ENCODE measurements around the gene TAOK3.
"Not testable (repeated sequence)": the region's sequence is repeated elsewhere in the genome, so short reads cannot be mapped to it uniquely, and the experiment has no call there.

The TAOK3 gene

GRCh38 chr12:118189741-118190191, 182.9 kb downstream of the TAOK3 start:
- no peak for DNase-seq

DNA sequence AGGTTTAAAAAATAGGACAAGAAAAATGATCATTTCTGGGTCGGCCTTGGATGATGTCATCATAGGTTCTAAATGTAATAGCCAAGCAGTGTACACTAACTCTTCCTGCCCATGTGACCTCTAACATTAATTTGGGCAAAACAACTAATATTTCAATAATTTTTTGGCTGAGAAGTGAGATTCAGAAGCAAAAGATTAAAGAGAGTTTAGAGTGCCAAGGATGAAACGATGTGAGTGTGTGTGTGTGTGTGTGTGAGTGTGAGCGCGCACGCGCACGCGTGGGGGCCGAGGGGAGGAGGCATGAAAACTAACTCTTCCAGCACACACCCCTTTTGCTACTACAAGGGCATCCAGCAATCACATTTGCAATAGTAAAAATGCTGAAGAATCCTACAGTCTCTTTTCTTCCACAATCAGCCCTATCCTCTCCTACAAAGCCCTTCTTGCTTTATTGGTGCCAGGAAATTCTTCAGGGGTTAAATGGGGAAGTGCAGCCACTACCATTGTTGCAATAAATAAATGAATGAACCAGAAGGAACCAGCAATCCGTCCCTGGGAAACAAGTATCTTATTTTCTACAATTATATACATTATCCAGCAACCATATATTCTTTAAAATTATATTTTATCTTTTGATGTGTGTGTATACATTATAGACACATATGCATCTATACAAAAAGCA, 183.9 kb downstream of the TAOK3 start:
- no peak for DNase-seq

GRCh38 chr12:118187751-118188435, 184.8 kb downstream of the TAOK3 start:
- no peak for DNase-seq

GRCh38 chr12:118185602-118186397, 186.9 kb downstream of the TAOK3 start:
- no peak for DNase-seq

- no peak for DNase-seq
These were observed 189.0 kb downstream of the TAOK3 start for GRCh38 chr12:118183711-118184110.

DNA sequence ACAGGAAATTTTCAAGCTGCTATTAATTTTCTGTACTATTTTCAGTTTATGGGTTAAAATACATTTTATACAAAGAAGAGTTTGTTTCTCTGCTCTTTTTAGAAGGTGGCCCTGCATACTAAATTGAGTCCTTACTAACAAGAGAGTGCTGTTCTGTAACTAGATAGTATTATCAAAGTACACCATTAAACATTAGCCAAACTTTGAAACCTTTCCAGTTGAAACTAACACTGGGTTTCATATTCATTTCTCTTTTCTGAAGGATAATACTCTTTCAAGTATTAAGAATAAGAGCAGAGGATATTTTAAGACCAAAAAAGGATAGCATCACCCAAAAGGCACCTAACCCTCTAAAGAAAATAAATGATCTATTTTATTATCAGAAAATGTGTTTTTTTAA, 189.6 kb downstream of the TAOK3 start:
- DNase-seq = no peak

DNA sequence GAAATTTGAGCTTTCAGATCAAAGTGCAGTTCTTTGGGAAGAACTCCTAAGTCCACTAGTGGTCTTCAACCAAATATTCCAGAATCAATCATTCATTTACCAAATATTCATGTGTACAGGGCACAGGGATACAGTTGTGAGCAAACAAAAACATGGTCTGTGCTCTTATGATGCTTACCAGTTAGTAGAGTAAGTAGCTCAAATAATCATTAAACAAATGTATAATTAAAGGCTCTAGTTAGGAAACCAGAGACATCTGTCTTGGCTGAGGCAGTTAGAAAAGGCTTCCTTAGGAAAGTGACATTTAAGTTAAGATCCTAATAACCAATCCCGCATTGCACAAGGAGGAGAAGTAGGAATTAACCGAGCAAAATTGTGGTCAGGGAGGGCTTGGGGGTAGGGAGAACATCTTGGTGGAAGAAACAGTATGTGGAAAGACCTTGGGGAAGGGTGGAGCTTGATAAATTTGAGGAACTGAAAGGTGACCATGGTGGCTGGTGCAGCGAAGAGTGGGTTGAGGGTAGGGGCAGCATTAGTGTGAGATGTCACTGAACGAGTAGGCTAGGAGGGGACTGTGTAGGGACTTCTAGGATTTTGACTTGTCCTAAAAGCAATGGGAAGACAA, 196.8 kb downstream of the TAOK3 start:
- no peak for DNase-seq

GRCh38 chr12:118166946-118167345, 205.8 kb downstream of the TAOK3 start:
- no peak for DNase-seq

DNA sequence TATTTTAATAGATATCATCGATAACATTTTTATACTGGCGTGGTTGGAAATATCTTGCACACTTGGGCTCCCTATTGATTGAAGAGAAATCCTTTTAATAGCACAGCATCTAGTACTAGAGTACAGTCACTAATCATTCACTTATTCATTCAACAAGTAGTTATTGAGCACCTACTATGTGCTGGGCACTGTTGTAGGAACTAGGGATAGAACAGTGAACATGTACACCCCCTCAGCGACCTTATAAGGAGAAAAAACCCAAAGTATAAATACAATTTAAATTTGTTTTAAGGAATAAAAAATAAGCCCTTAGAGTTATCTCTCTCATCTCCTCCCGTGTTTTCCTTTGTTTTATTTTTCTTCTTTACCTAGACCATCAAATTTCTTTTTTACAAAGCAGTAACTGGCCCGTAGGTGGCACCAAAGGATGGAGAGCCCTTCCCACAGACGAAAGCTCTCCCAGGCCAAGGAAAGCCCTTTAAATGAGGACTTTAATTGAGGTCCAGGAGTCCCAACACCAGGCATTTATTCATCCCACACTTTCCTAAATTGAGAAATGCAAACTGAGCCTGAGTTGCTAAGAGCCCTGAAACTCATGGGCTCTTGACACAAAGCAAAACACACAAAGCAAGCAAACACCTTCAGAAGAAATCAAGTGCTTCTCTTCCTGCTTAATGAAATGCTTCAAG, 207.8 kb downstream of the TAOK3 start:
- DNase-seq = no peak

GRCh38 chr12:118160536-118160935, 212.2 kb downstream of the TAOK3 start:
- DNase-seq = no peak

- no peak for DNase-seq
These were observed 221.0 kb downstream of the TAOK3 start for GRCh38 chr12:118151755-118152154.

DNA sequence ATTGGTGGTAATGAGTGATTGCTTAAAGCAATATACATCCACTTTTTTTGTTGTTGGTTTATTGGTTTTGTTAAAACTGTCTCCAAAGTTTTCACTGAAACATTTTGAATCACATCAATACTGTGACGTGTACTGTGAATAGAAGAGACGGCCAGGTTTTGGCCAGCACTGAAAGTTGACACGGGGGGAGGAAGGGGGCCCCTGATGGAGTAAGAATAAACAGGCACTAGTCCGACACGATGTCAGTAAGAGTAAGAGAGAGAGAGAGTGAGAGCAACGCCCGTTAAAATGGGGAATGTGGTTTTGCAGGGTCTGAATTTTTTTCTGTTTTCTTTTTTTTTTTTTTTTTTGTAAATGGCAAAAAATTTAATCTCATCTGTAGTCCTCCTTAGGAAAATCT, 222.1 kb downstream of the TAOK3 start:
- DNase-seq = no peak

DNA sequence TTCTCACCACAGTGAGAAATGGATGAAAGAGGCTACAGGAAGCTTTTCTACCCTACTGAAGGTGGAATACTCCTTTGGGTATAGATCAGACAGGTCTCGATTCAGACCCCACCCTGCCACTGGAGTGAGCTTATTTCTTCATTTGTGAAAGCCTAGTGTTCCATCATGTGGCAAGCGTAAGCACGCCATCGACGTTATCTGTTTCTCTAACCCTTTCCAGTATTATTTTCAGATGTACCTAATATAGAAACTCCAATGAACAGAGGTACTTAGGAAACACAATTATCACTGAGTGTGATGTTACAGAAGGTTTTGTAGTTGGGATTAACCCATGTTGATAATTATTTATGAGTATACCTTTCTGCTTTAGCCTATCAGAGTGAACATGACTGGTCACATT, 224.4 kb downstream of the TAOK3 start:
- DNase-seq = no peak

DNA sequence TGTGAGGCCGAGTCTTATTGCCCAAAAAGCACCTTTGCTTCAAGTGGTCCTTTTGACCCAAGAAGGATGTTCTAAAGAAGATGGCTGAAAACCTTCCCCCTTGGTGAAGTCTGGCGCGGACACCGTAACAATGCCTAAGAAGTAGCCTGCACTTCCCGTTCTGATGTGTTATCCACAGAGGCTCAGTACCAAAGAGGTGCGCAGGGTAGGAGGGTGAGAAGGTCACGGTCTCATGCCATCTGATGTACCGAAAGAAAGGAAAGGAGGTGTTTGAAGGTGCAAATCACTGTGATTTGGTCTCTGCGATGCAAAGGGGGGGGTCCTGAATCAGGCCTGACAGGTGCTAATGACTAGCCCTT, 226.9 kb downstream of the TAOK3 start:
- no peak for DNase-seq

DNA sequence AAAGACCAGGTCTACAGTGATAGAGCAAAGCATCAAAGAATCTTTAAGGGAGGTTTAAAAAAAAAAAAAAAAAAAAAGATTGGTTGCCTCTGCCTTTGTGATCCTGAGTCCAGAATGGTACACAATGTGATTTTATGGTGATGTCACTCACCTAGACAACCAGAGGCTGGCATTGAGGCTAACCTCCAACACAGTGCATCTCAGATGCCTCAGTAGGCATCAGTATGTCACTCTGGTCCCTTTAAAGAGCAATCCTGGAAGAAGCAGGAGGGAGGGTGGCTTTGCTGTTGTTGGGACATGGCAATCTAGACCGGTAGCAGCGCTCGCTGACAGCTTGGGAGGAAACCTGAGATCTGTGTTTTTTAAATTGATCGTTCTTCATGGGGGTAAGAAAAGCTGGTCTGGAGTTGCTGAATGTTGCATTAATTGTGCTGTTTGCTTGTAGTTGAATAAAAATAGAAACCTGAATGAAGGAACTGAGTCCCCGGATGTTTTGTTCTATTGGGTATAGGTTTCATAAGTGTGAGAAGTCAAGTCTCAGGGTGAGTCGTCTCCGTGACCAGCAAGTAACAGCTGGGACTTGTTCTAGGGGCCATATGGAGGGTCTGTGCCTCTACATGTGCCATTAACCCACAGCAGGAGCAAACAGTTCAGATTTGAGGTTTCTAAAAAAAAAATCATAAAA, 227.5 kb downstream of the TAOK3 start:
- DNase-seq = no peak

DNA sequence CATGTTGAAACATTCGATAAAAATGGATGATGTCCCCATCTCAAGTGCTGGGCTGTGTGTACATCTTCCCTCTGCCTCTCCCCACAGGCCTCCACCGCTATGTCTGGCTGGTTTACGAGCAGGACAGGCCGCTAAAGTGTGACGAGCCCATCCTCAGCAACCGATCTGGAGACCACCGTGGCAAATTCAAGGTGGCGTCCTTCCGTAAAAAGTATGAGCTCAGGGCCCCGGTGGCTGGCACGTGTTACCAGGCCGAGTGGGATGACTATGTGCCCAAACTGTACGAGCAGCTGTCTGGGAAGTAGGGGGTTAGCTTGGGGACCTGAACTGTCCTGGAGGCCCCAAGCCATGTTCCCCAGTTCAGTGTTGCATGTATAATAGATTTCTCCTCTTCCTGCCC, 228.2 kb downstream of the TAOK3 start:
- DNase-seq = no peak

DNA sequence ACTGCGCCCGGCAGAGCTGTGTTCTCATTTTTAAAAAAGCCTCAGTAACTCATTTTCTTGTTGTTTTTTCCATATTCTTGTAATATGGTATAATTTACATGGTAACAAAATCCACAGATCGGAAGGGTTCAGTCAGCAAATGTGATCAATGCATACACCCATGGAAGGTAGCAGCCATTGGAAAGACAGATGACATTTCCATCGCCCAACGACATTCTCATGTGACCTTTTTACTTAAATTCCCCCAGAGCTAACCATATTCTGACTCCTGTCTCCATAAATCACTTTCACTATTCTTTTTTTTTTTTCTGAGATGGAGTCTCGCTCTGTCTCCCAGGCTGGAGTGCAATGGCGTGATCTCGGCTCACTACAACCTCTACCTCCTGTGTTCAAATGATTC, 231.9 kb downstream of the TAOK3 start:
- DNase-seq = no peak

DNA sequence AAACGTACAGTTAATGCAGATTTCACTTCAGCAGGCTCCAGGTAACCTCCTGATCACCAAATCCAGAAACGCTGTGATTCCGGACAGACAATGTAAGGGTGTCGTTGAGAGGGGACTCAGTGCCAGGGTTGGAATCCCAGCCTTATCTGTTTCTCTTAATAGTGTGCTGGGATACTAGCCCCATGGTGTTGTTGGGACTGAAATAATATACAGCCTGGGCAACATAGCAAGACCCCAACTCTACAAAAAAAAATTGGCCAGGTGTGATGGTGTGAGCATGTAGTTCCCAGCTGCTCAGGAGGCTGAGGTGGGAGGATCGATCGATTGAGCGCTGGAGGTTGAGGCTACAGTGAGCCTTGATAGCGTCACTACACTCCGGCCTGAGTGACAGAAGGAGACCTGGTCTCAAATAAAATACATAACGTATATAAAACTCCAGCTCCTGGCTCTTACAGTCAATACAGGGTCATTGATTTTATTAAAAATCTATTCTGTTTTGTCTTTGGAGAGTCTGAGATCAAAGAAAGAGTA, 235.5 kb downstream of the TAOK3 start:
- no peak for DNase-seq

DNA sequence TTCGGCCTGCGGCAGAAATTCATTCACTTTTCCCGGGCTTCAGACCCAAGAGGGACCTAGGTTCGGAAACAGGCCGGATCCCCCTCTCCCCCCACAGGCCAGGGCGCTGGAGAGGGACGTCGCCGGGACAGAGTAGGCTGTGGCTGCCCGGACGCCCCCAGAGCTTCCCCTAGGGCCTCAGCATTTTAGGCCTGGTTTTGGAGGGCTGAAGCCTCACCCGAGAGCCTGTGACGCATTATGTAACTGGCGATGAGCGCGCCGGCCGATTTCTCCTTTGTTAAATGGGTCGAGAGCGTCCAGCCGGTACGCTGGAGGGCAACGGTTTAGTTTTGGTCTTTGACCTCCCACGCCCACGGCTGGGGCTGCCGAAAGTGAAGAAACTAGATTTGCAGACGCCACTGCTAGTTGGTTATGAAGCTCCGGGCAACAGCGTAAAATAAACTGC, 236.1 kb downstream of the TAOK3 start:
- DNase-seq = peak; percentile 80

DNA sequence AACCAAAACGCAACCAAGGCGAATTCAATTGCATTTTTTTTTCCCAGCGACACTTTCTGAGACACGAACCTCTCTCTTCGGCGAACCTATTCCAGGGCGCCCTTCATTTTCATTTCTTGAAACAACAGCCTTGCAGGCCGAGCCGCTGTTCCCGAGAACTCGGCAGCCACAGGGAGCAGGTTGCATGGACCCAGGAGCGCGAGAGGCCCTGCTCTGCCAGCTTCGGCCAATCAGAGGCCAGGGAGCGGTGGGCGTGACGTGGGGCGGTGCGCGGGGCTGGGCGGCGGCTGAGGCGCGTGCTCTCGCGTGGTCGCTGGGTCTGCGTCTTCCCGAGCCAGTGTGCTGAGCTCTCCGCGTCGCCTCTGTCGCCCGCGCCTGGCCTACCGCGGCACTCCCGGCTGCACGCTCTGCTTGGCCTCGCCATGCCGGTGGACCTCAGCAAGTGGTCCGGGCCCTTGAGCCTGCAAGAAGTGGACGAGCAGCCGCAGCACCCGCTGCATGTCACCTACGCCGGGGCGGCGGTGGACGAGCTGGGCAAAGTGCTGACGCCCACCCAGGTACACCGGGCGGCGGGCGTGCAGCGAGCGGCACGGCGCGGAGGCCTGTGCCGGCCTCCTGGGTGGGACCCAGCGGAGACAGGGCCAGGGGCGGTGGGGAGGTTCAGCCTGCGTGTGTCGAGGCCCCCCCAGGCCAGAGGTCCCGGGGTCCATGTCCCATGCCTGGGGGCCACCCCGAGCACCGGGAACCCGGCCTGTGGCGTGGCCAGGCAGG, 236.7 kb downstream of the TAOK3 start, which contains the start of gene PEBP1:
PEBP1 (plus strand) TSS at position 337 of the 771 bp plus-strand sequence; CDS start at position 423, 86 bp downstream.
- peak; percentile 97 for DNase-seq

- DNase-seq = not testable (repeated sequence)
These were observed 243.3 kb downstream of the TAOK3 start for GRCh38 chr12:118129436-118129835.

All from activated CD8-positive, alpha-beta memory T cell treated with anti-CD3 and anti-CD28 coated beads for 24 hours (primary cell).